ENCODE results near the gene LRRC3.

LRRC3 gene

GRCh38 chr21:44480200-44481053 lies 25.1 kb downstream of the LRRC3 start:
- no peak overlapping the region for H3K4me3 ChIP-seq (ENCODE audit: low read depth, low read length)
- DNase-seq (ENCODE audit: low read depth), result no peak
- no peak for TF ChIP-seq CTCF (IDR thresholded peaks at IDR 0.05; ENCODE audit: control insufficient read depth, extremely low read depth, insufficient read depth)

DNA sequence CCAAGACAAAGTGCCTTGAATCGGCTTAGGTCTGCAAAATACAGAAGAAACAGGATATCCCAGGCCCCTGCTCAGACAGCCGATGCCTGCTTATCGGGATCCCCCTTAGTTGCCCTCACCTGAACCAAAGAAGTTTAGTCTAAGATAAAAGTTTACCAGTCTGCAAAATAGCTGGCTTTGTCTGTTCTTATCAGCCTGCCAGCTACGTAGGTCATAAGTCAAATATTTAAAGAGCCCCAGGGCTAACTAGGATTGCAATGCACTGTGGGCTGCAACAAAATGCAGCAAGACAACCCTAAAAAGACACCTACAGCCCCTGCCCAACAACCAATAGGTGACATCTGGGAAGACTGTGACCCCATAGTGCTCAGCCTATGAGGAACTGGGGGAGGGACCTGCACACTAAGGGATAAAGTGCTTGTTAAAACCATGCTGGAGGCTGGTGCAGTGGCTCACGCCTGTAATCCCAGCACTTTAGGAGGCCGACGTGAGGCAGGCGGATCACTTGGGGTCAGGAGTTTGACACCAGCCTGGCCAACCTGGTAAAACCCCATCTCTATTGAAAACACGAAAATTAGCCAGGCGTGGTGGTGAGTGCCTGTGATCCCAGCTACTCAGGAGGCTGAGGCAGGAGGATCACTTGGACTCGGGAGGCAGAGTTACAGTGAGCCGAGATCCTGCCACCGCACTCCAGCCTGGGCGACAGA lies 27.4 kb downstream of the LRRC3 start:
- peak; percentile 59 for DNase-seq (ENCODE audit: low read depth)
- no peak for TF ChIP-seq CTCF (IDR thresholded peaks at IDR 0.05; ENCODE audit: control insufficient read depth, extremely low read depth, insufficient read depth)
- H3K4me3 ChIP-seq (ENCODE audit: low read depth, low read length), result no peak overlapping the region

DNA sequence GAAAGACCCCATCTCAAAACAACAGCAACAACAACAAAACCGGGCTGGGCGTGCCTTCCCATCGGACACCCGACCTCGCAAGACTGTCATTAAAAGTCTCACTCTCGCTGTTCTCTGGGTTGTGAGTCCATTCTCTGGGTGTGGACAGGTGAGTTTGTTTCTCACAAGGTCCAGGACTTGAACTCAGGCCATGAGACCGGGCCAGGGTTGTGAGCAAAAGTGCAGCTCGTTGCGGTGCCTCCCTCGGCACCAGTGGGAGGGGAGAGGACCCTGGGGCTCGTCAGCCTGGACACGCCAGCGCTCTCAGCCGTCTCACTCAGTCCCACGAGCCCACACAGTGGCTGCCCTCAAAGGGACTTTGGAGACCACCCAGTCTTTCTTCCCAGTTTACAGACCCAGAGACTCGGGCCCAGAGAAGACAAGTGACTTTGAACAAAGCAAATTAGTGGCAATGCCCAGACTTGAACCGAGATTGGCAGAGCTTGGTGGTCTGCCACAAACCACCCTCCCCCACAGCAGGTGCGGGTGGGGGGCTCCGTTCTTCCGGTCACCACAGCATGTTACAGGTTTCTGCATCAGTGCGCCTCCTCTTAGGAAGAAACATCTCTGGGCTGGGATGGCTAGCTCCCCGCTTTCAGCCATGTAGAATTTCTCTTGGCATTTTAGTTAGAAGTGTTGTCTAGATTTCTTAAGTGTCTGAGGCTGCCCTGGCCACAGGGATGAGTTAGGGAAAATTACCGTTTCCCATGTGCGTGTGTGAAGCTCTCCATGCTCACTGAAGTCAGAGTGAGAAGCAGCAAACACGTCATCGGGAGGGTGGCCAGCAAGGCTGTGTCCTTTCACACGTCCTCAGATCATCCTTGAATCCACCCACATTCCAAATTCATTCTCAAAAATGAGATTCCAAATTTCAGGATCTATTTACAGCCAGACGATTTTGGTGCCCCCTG lies 28.3 kb downstream of the LRRC3 start:
- no peak for TF ChIP-seq CTCF (IDR thresholded peaks at IDR 0.05; ENCODE audit: control insufficient read depth, extremely low read depth, insufficient read depth)
- no peak overlapping the region for H3K4me3 ChIP-seq (ENCODE audit: low read depth, low read length)
- DNase-seq (ENCODE audit: low read depth), result no peak

GRCh38 chr21:44484498-44485253 lies 29.4 kb downstream of the LRRC3 start:
- DNase-seq (ENCODE audit: low read depth), result no peak
- no peak overlapping the region for H3K4me3 ChIP-seq (ENCODE audit: low read depth, low read length)
- TF ChIP-seq CTCF (IDR thresholded peaks at IDR 0.05; ENCODE audit: control insufficient read depth, extremely low read depth, insufficient read depth), result no peak

GRCh38 chr21:44485254-44485793 lies 30.0 kb downstream of the LRRC3 start:
- DNase-seq (ENCODE audit: low read depth), result no peak
- no peak overlapping the region for H3K4me3 ChIP-seq (ENCODE audit: low read depth, low read length)
- no peak for TF ChIP-seq CTCF (IDR thresholded peaks at IDR 0.05; ENCODE audit: control insufficient read depth, extremely low read depth, insufficient read depth)

- no peak for TF ChIP-seq CTCF (IDR thresholded peaks at IDR 0.05; ENCODE audit: control insufficient read depth, extremely low read depth, insufficient read depth)
- DNase-seq (ENCODE audit: low read depth), result no peak
- no peak overlapping the region for H3K4me3 ChIP-seq (ENCODE audit: low read depth, low read length)
These were observed 30.5 kb downstream of the LRRC3 start for GRCh38 chr21:44485796-44486195.
